Measurements from ENCODE around the gene SNRNP48.

SNRNP48 gene

DNA sequence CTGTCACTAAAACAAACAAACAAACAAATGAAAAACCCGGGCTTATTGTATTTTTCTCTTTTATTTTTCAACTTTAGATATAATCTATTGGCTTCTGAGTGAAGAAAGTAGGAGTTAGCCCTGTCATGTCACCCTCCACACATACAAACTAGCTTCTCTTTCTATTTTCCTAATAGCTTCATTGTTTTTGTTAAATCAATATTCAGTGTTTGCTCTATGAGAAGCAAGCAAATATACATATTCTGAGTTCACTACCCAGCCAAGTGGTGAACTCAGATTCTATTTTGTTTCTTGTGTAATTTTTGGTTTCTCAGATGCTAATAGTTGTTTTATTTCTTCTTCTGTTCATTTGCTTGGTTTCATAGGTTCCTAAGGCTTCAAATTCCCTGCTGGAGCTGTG lies 66.4 kb downstream of the SNRNP48 start:
- H2AFZ ChIP-seq (ENCODE audit: low read depth, low read length): no peak overlapping the region
- TF ChIP-seq, protein P1, sequence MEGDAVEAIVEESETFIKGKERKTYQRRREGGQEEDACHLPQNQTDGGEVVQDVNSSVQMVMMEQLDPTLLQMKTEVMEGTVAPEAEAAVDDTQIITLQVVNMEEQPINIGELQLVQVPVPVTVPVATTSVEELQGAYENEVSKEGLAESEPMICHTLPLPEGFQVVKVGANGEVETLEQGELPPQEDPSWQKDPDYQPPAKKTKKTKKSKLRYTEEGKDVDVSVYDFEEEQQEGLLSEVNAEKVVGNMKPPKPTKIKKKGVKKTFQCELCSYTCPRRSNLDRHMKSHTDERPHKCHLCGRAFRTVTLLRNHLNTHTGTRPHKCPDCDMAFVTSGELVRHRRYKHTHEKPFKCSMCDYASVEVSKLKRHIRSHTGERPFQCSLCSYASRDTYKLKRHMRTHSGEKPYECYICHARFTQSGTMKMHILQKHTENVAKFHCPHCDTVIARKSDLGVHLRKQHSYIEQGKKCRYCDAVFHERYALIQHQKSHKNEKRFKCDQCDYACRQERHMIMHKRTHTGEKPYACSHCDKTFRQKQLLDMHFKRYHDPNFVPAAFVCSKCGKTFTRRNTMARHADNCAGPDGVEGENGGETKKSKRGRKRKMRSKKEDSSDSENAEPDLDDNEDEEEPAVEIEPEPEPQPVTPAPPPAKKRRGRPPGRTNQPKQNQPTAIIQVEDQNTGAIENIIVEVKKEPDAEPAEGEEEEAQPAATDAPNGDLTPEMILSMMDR (IDR thresholded peaks at IDR 0.05; ENCODE audit: low read depth, low read length): no peak
- TF ChIP-seq EZH2phosphoT487 (IDR thresholded peaks at IDR 0.05; ENCODE audit: low read depth): no peak
- no peak overlapping the region for H3K9ac ChIP-seq (ENCODE audit: low read length)
- H3K4me1 ChIP-seq (ENCODE audit: low read length): no peaks in the 10 kb centered on the region
- 0 out of 2 replicates have a peak, but pooled peaks cover 4% of the 10 kb centered on the region for H3K27me3 ChIP-seq (ENCODE audit: low read depth, low read length)
- no peak overlapping the region for H3K4me3 ChIP-seq (ENCODE audit: low read length)
- H3K79me2 ChIP-seq (ENCODE audit: low read length): no peaks in the 10 kb centered on the region
- no peaks in the 10 kb centered on the region for H3K9me3 ChIP-seq (ENCODE audit: insufficient read depth, low read length)
- no peaks in the 10 kb centered on the region for H3K36me3 ChIP-seq (replicated peaks; ENCODE audit: low read depth, low read length)
- H3K27ac ChIP-seq (ENCODE audit: low read length): no peak overlapping the region
- H3K4me2 ChIP-seq (ENCODE audit: low read length): no peak overlapping the region
- H4K20me1 ChIP-seq (ENCODE audit: insufficient read depth, low read length): no peaks in the 10 kb centered on the region

DNA sequence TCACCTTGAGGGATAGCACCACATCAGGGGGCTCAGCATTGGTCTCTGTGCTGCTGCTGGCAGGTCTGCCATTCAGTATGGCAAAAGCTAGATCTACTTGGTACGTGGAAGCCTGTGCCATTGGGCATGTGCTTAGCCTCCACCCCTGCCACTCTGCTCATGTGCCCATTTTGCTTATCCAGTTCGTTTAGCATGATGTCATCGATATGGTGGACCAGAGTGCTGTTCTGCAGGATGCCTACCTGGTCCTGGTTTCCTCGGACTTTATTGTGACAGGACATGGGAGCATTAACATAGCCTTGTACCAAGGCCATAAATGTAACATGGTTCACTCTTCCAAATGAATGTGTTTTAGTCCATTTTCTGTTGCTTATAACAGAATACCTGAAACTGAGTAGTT lies 68.5 kb downstream of the SNRNP48 start:
- H3K4me1 ChIP-seq (ENCODE audit: low read length): no peaks in the 10 kb centered on the region
- TF ChIP-seq, protein P1 (IDR thresholded peaks at IDR 0.05; ENCODE audit: low read depth, low read length): no peak
- TF ChIP-seq EZH2phosphoT487 (IDR thresholded peaks at IDR 0.05; ENCODE audit: low read depth): no peak
- no peaks in the 10 kb centered on the region for H4K20me1 ChIP-seq (ENCODE audit: insufficient read depth, low read length)
- 0 out of 2 replicates have a peak, but pooled peaks cover 4% of the 10 kb centered on the region for H3K27me3 ChIP-seq (ENCODE audit: low read depth, low read length)
- no peak overlapping the region for H3K4me2 ChIP-seq (ENCODE audit: low read length)
- no peaks in the 10 kb centered on the region for H3K9me3 ChIP-seq (ENCODE audit: insufficient read depth, low read length)
- no peak overlapping the region for H2AFZ ChIP-seq (ENCODE audit: low read depth, low read length)
- no peak overlapping the region for H3K9ac ChIP-seq (ENCODE audit: low read length)
- no peak overlapping the region for H3K4me3 ChIP-seq (ENCODE audit: low read length)
- no peaks in the 10 kb centered on the region for H3K79me2 ChIP-seq (ENCODE audit: low read length)
- H3K27ac ChIP-seq (ENCODE audit: low read length): no peak overlapping the region
- H3K36me3 ChIP-seq (replicated peaks; ENCODE audit: low read depth, low read length): no peaks in the 10 kb centered on the region

DNA sequence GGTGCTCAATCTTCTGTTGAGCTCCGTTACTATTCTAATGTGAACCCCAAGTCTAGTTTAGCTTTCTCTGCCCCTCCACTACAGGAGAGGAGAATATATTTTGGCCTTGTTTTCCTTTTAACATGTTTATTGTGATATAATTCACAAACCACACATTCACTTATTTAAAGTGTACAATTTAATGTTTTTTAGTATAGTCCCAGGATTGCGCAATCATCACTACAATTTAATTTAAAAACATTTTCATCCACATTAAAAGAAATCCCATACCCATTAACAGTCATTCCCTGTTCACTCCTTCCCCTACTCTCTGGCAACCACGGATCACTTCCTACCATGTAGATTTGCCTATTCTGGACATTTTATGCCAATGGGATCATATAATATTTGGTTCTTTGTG lies 71.4 kb downstream of the SNRNP48 start:
- Histone ChIP-seq H3K27me3 (ENCODE audit: low read depth, low read length) (0 out of 2 replicates have a peak, but pooled peaks cover 5% of the 10 kb centered on the region), H3K9me3 (ENCODE audit: insufficient read depth, low read length) (no peaks in the 10 kb centered on the region), H3K79me2 (ENCODE audit: low read length) (no peaks in the 10 kb centered on the region), H4K20me1 (ENCODE audit: insufficient read depth, low read length) (no peaks in the 10 kb centered on the region), H3K36me3 (replicated peaks; ENCODE audit: low read depth, low read length) (no peaks in the 10 kb centered on the region), H3K4me1 (ENCODE audit: low read length) (no peaks in the 10 kb centered on the region), H2AFZ (ENCODE audit: low read depth, low read length) (no peak overlapping the region), H3K27ac (ENCODE audit: low read length) (no peak overlapping the region), H3K4me3 (ENCODE audit: low read length) (no peak overlapping the region), H3K9ac (ENCODE audit: low read length) (no peak overlapping the region), H3K4me2 (ENCODE audit: low read length) (no peak overlapping the region)
- TF ChIP-seq, protein P1 (IDR thresholded peaks at IDR 0.05; ENCODE audit: low read depth, low read length): no peak
- TF ChIP-seq EZH2phosphoT487 (IDR thresholded peaks at IDR 0.05; ENCODE audit: low read depth): no peak

Data from OCI-LY3 (cell line).